ENCODE data around the gene KRT1.
"Not testable (repeated sequence)": the region's sequence is repeated elsewhere in the genome, so short reads cannot be mapped to it uniquely, and the experiment has no call there.

Gene KRT1

DNA sequence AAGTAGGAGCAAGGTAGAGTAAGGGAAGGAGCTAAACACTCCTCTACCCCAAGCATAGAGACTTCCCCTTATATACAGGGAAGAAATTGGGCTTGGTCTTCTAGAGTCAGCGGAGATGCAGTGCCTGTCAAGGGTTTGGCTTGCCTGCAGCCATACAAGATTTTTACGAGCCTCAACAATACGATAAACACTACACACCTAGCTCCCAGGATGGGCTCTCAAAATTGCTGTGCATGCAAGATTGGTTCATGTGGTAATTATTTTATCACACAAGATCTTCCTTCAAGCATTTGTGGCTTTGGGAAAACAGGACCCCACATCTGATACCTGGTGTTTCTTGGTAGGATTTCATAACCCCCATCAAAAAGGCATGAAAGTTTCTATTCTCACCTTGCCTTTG, at the start of gene KRT1:
TSS of gene KRT1 (minus strand) at position 45 of the 400 bp plus-strand sequence. CDS start 59 bp downstream, outside the sequence.
- DNase-seq = no peak

DNA sequence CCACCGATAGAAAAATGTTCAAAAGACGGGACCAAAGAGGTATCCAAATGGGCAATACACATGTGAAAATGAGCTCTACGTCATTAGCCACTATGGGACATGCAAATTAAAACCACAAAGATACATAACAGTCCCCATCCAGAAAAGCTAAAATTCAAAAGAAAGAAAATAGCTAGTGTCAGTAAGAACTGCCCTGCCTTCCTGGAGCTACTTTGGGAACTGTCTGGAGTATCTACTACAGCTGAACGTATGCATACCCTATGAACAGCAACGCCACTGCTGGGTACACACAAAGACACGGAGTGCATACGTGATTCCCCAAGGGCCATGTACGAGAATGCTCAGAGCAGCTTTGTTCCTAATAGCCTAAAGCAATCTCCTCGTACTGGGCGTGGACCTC, 48.9 kb upstream of the KRT1 start:
- DNase-seq = no peak

DNA sequence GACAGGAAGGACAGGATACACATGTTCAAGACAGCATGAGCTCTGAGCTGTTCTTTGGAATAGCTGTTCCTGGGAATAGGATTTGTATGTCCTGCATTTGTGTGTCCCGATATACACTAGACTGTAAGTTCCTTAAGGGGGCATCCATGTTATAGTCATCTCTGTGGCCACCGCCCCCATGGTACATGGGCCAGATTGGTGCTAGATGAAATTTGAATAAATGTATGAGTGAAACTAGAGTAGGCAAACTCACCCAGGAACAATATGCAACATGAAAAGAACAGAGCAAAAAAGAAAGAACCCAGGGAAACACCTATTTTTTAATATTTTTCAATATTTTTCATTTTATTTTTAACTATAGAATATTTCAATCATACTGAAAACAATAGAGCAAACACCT, 48.2 kb upstream of the KRT1 start:
- DNase-seq = no peak

DNA sequence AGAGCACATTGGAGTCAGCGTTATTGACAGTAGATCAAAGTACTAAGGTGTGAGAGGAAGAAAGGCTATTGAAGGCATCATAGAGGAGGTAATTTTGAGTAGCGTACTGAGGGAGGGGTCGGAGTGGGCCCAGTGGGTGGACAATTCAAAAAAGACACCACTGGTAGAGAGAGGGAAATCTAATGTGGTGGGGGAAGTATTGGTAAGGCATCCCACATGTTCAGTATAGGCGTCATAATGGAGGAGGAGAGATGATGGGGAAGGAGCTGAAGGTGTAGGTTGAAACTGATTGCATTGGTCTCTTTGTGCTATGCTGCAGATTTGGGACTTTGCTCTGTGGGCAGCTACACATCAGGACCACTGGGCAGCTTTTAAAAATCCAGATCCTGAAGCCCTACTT, 46.8 kb upstream of the KRT1 start:
- no peak for DNase-seq

GRCh38 chr12:52726451-52726850, 46.2 kb upstream of the KRT1 start:
- DNase-seq = no peak

- DNase-seq = no peak
Observed at GRCh38 chr12:52724384-52724783, 44.2 kb upstream of the KRT1 start.

DNA sequence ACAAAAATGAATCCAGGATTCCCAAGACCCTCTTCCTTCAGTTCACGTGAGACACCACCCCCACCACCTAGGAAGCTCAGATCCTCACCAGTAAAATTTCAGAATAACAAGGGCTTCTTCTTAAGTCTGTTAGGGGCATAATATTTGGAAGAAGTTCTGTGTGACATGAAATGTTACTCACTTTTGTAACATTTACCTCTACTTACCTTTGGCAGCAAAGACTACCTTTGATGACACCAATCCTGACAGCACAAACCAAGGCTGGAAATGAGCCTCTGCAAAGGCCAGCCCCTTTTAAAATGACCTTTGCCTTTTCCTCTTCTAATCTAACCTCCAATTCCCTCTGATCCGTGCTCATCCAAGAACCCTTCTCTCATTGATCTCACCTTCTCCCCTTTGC, 42.5 kb upstream of the KRT1 start:
- DNase-seq = no peak

GRCh38 chr12:52721838-52722470, 41.7 kb upstream of the KRT1 start:
- DNase-seq = no peak

DNA sequence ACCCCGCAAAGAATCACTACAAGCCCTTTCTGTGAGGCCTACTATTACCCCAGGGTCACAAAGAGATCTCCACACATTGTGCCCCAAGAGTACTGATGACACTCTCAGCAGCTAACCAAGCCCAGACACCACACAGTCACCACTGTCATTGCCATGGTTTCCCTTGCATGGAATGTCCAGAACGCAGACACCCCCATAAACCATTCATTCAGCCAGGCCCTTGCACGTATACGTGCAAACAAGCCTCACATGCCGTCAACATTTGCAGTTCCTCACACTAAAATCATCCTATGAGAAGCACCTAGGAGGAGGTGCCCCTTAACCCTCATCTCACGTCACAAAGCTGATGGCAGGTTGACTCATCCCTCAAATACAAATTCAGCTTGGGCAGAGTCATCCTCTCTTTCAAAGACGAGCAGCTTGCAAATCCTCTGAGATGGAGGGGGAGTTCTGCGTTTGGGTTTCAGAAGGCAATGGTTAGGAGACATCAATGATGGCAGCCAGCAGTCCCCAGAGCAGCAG, 40.2 kb upstream of the KRT1 start:
- no peak for DNase-seq

- DNase-seq = no peak
Observed at GRCh38 chr12:52716061-52716460, 35.9 kb upstream of the KRT1 start.

- no peak for DNase-seq
Observed at GRCh38 chr12:52715416-52715815, 35.2 kb upstream of the KRT1 start.

DNA sequence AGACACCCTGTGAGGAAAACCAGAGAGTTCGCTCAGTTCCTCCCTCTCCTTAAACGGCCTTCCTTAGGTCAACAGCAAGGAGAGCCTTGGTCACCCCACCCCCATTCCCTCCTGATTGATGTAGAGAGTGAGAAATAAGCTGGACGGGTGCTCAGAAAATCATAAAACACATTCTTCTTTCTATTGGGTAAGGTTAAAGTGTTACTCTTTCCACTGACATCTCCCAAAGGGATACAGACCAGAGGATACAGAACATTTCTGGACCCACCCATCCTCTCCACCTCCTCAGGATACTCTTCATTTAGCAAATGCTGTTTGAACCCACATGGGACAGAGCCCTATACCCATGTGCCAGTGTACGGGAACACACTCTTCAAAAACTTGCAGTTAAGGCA, 34.7 kb upstream of the KRT1 start:
- DNase-seq = no peak

DNA sequence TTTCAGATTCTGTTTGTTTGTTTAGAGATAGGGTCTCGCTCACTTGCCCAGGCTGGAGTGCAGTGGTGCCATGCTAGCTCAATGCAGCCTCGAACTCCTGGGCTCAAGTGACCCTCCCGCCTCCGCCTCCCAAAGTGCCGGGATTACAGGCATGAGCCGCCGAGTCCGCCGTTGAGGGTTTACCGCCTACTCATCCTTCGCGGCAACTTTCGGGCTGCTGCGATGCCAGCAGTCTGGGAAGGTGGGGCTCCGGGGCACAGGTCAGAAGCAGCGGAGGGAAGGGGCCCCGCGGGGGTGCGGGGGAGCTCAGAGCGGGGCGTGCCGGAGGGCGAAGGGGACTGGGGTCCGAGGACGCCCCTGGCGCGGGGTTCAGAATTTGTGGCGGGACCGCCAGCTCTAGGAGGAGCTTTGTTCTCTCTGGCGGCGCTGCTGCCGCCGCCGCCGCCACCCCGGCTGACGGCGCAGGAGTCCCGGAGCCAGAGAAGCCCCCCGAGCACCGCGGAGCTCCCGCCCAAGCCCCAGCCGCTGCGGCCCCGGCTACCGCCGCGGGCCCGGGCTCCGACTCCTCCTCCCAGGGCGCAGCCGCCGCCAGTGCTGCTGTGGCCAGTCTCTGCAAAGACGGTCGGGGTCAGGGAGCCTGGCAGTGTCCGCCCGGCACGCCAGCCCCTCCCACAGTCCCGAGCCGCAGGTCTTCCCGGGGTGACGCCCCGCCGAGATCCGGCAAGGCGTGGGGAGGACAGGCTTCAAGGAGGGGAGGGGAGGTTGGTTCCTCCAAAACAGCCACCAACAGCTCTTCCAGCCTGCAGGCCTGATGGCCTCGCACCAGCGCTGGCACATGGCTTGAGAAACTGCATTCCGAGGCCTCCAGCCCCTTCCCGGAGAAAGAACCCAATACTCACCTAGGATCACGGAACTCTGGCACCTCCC, 34.0 kb upstream of the KRT1 start:
- no peak for DNase-seq

DNA sequence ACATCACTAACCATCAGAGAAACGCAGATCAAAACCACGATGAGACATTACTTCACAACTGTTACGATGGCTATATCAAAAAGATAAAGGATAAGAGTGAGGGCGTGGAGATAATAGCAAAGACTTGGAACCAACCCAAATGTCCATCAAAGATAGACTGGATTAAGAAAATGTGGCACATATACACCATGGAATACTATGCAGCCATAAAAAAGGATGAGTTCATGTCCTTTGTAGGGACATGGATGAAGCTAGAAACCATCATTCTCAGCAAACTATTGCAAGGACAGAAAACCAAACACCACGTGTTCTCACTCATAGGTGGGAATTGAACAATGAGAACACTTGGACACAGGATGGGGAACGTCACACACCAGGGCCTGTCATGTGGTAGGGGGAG, 31.9 kb upstream of the KRT1 start:
- not testable (repeated sequence) for DNase-seq

DNA sequence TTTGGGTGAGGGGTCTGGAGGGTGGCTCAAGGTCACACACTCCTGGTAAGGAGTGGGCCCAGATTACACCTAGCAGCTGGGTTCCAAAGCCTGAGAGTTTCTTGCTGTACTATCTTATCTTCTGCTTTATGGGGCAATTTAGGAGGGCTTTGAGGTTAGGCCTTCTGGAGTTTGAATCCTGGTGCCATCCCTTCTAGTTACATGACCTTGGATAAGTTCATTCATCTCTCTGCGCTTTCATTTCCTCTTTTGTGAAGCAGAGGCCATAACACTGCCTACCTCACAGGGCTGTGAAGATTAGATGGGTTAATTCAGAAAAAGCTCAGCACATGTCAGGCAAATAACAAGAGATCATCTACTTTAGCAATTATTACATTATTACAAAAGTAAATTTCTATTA, 30.5 kb upstream of the KRT1 start:
- no peak for DNase-seq

GRCh38 chr12:52708010-52708409, 27.8 kb upstream of the KRT1 start:
- no peak for DNase-seq

GRCh38 chr12:52704464-52704863, 24.3 kb upstream of the KRT1 start:
- DNase-seq = no peak

DNA sequence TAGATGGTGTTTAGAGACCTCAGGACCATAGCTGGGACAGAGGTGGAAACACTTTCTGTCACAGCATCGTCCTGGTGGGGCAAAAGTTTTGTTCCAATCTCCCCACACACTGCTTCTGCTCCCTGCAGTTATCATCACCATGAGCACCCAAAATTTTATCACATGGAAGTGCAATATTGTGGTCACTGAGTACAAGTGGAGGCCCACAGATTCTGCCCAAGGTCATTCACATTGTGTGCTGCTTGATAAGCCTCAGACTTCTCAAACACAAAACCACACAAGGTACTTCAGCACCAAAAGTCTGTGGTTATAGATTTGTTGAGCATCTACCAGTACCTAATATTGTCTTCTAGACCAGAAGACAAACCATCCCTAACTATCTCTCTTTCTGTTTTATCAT, 23.7 kb upstream of the KRT1 start:
- no peak for DNase-seq

DNA sequence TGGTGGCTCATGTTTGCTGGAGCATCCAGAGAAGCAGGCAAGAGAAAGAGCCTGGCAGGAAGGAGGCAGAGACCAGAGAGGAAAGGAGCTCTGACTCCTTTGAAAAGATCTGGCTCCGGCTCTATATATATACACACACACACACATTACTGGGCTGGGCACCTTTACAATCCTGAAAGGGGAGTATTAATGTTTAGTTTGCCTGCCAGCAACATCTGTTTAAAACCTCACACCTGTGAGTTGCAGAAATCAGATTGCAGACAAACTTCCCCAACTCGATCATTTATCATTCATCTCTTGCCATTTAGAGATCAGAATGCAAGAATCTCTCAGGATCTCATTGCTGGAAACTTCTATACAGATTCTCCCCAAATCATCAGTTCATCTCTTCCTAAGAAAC, 23.2 kb upstream of the KRT1 start, which contains the start of gene KRT77:
TSS of gene KRT77 (minus strand) at position 101 of the 400 bp plus-strand sequence. CDS start at position 11, 90 bp downstream.
- no peak for DNase-seq

DNA sequence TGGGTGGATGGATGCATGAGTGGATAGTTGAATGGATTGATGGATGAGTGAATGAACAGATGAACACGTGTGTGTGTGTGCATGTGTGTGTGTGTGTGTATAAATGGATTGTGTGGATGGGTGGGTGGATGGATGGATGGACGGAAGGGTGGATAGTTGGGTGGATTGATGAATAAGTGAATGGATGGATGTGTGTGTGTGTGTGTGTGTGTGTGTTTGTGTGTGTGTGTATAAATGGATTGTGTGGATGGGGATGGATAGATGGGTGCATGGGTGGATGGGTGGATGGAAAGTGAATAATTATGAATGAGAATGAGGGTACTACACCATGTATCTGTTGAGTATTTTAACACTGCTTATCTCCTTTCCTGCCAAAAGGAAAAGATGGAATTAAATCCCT, 22.1 kb upstream of the KRT1 start:
- DNase-seq = no peak

DNA sequence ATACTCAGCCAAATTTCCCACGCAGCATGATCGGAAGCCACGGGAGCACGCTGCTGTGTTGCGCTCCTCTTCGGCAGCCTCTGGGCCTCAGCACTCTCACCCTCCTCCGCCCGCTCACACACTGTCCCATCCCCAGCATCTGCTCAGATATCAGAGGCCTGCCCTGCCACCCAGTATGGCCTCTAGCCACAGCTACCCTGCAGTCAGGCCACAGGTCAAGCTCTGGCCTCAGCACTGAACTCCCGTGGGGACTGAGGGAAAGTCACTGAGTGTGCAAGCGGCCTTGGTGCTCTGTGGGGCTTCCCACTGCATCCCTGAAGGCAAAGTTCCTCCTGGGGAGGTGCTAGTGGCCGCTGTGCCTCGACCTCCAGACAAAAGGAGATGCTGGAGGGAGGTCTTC, 21.1 kb upstream of the KRT1 start:
- no peak for DNase-seq

DNA sequence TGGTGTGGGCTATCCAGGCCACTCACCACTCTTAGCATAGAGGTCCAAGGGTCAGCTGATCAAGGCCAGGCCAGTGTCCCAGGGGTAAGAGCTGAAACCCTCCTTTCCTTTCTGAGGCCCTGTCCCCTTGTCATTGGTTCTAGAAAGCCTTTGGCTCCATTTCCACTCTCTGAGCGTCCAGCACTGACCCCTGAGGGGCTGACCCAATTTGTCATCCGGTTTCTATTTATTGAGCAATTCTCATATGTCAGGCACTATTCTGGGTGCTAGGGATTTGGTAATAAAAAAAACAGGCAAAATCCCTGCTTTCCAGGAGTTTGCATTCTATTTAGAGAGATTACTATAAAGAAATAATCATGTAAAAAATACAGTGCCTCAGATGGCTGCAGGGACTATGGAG, 19.8 kb upstream of the KRT1 start:
- DNase-seq = no peak

DNA sequence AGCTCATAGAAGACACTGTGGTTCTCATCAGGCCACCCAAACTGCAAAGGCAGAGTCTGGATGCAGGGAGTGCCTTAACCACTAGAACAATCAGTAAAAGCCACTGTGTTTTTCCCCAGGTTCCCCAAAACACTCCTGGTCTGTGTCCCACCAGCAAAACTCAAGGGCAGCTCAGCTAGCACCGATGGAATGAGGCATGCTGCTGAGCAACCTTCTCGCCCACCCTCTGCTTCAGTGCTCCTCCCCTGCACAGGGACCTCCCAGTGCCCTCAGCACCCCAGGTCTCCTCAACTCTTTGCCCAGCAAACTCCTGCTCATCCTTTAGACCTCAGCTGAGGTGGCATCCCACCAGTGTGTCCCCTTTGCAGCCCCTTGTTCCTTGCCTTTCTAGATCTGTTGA, 19.2 kb upstream of the KRT1 start:
- DNase-seq = no peak

GRCh38 chr12:52698651-52699340, 18.6 kb upstream of the KRT1 start:
- no peak for DNase-seq
